RWPE2 (cell line): ENCODE data around the gene SLC24A3.

Experiments
- ATAC-seq: fragments of 200-7000 bp; cut with Tn5 transposase; 3 replicates; pipeline ENCODE4 v1.9.1; 2021; ENCODE audit warnings: low read depth
- DNase-seq: peaks from one replicate; pipeline ENCODE4 v3.0.0-alpha.2; 2020; ENCODE audit warnings: low spot score
- H3K27ac ChIP-seq: fragments of 450-650 bp; 2 replicates; pipeline ENCODE4 v1.5.1; 2017; ENCODE audit warnings: mild to moderate bottlenecking; ENCODE audit not compliant: poor library complexity, severe bottlenecking
- H3K27me3 ChIP-seq: fragments of 250-450 bp; sonication (Bioruptor Pico); 2 replicates; pipeline ENCODE4 v1.5.1; 2021; ENCODE audit warnings: mild to moderate bottlenecking, moderate library complexity; ENCODE audit not compliant: insufficient read depth, poor library complexity, severe bottlenecking
- H3K36me3 ChIP-seq: fragments of 250-450 bp; sonication (Bioruptor Pico); 2 replicates; pipeline ENCODE4 v1.5.1; 2020; ENCODE audit warnings: low read depth, mild to moderate bottlenecking, moderate library complexity
- H3K4me1 ChIP-seq: fragments of 250-450 bp; sonication (Bioruptor Pico); 2 replicates; pipeline ENCODE4 v1.5.1; 2021; ENCODE audit warnings: mild to moderate bottlenecking, moderate library complexity; ENCODE audit not compliant: insufficient read depth, poor library complexity, severe bottlenecking
- H3K4me3 ChIP-seq: fragments of 250-450 bp; sonication (Bioruptor Pico); 2 replicates; pipeline ENCODE4 v1.5.1; 2021; ENCODE audit warnings: mild to moderate bottlenecking, moderate library complexity; ENCODE audit not compliant: severe bottlenecking
- H3K9me3 ChIP-seq: fragments of 250-450 bp; sonication (Bioruptor Pico); 2 replicates; pipeline ENCODE4 v1.5.1; 2021; ENCODE audit warnings: mild to moderate bottlenecking, moderate library complexity; ENCODE audit not compliant: severe bottlenecking
- TF ChIP-seq, protein P1 (sequence below): fragments of 450-650 bp; IDR thresholded peaks from one replicate; pipeline ENCODE4 v1.5.1; 2017; ENCODE audit warnings: mild to moderate bottlenecking, moderate library complexity; ENCODE audit not compliant: poor library complexity, severe bottlenecking

The SLC24A3 gene

DNA sequence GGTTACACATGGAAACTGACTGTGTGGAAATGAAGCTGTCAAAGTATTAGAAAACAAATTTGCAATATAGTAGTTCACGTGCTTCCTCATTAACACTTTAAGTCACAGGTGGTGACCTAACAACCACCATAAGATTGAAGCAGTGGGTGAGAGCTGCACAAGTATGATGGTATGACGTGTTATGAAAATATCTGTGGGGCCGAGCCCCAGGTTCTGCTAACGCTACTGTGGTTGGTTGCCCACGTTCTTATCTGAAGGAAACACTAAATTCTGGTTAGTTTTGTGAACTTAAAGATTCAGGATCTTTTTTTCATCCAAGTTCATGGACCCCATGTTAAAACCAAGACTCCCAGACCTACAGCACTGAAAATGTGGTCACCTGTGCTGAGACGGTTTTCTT lies 302.6 kb downstream of the SLC24A3 start:
- no peak for ATAC-seq
- Histone ChIP-seq H3K9me3 (no peaks in the 10 kb centered on the region), H3K36me3 (no peaks in the 10 kb centered on the region), H3K4me3 (no peak overlapping the region), H3K27me3 (no peaks in the 10 kb centered on the region), H3K27ac (no peak overlapping the region), H3K4me1 (no peaks in the 10 kb centered on the region)
- no peak for DNase-seq
- TF ChIP-seq, protein P1, sequence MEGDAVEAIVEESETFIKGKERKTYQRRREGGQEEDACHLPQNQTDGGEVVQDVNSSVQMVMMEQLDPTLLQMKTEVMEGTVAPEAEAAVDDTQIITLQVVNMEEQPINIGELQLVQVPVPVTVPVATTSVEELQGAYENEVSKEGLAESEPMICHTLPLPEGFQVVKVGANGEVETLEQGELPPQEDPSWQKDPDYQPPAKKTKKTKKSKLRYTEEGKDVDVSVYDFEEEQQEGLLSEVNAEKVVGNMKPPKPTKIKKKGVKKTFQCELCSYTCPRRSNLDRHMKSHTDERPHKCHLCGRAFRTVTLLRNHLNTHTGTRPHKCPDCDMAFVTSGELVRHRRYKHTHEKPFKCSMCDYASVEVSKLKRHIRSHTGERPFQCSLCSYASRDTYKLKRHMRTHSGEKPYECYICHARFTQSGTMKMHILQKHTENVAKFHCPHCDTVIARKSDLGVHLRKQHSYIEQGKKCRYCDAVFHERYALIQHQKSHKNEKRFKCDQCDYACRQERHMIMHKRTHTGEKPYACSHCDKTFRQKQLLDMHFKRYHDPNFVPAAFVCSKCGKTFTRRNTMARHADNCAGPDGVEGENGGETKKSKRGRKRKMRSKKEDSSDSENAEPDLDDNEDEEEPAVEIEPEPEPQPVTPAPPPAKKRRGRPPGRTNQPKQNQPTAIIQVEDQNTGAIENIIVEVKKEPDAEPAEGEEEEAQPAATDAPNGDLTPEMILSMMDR, result no peak

DNA sequence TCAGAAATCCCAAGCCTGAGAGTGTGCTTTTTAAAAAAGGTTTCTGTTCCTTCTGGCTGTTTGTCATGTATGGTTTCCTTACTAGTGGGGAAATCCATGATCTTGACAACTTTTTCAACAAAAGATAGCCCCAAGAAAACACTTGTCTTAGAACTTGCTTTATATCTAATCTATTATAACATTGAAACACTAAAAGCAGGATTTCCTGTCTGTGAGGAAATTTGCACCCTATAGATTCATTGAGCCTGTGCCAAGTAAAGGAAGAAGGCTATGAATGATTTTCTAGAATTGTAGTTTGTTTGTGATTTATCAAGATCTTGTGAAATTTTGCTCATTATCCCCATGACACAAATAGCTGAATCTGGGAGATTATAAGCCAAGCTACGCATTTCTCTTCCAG lies 307.0 kb downstream of the SLC24A3 start:
- Histone ChIP-seq H3K4me1 (no peaks in the 10 kb centered on the region), H3K36me3 (no peaks in the 10 kb centered on the region), H3K9me3 (no peaks in the 10 kb centered on the region), H3K27me3 (no peaks in the 10 kb centered on the region), H3K27ac (no peak overlapping the region), H3K4me3 (no peak overlapping the region)
- no peak for ATAC-seq
- DNase-seq, result no peak
- TF ChIP-seq, protein P1, result no peak

DNA sequence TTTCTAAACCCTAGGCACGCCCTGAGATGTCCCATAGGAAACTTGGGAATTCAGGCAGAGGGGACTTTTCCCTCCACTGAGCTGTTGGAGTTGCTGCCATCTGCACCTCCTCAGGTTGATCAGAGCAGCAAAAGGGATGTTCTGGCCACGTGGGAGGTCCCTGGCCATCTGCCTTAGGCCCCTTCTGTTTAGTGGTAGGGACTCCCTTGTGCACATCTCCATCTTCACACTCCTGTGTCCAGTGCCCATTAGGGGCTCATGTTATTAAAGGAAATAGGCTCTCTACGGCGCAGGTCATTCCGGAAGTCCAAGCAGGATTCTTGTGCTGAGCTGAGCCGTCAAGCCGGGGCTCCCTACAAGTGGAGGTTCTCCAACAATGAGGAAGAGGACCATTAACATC lies 307.8 kb downstream of the SLC24A3 start:
- no peak for ATAC-seq
- Histone ChIP-seq H3K27ac (no peak overlapping the region), H3K9me3 (no peaks in the 10 kb centered on the region), H3K4me3 (no peak overlapping the region), H3K4me1 (no peaks in the 10 kb centered on the region), H3K27me3 (no peaks in the 10 kb centered on the region), H3K36me3 (no peaks in the 10 kb centered on the region)
- DNase-seq, result no peak
- TF ChIP-seq, protein P1, result no peak

DNA sequence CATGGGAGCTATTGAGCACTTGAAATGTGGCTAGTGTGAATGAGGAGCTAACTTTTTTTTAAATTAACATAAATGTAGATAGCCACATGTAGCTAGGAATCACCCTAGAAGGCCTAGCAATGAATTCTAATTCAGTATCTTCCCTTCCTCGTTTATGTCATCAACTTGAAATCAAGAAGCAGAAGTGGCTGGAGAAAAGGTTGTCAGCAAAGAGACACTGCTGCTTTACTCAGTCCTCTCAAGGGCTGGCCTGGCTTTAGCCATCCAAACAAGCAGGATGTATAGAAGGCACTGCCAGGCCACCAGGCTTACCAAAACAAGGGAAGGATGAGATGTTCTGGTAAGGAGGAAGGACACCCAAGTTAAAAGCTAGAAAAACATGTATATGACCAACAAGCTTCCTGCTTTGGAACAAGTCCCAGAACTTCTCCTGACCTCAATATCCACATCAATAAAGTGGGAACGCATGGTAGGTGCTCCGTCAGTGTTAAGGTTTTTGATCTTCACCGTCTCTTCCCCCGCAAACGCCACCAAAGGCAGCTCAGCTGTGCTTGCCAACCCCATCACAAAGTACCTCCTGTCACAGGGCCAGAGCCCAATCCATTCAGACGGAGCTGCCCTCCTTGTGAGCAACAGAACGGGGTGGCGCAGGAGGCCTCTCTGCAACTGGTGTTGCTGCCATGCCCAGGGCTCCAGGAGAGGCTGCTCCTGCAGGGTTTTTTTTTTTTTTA lies 309.8 kb downstream of the SLC24A3 start:
- no peaks in the 10 kb centered on the region for H3K4me1 ChIP-seq
- H3K9me3 ChIP-seq, result no peaks in the 10 kb centered on the region
- H3K4me3 ChIP-seq, result no peak overlapping the region
- no peak overlapping the region for H3K27ac ChIP-seq
- H3K27me3 ChIP-seq, result no peaks in the 10 kb centered on the region
- ATAC-seq, result no peak
- H3K36me3 ChIP-seq, result no peaks in the 10 kb centered on the region
- no peak for DNase-seq
- TF ChIP-seq, protein P1, result no peak

DNA sequence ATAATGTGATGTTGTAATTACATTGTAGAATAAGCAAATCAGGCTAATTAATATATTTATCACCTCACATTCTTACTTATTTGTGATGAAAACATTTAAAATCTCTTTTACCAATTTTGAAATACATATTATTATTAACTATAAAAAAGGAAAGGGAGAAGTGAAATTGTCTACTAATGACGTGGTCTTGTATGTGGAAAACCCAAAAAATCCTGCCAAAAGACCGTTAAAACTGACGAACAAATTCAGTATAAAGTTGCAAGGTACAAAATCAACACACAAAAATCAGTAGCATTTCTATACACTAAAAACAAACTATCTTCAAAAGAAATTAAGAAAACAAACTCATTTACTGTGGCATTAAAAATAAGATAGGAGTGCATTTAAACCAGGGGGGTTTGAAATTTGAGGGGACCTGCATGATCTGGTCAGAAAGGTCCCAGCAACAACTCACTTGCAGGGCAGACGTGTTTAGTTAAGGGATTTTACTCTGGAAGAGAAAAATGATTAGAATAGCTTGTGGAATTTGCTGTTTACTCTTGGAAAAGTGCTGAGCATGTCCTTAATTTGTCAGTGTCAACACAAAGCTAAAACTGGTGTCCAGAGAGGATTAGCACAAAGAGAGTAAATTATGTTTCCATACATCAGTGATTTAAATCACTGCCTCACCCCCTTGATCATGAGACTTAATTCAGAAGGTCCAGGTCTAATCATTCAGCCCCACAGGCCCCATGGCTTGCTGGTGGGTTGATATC lies 310.6 kb downstream of the SLC24A3 start:
- no peak for ATAC-seq
- TF ChIP-seq, protein P1, result no peak
- H3K27ac ChIP-seq, result no peak overlapping the region
- no peaks in the 10 kb centered on the region for H3K36me3 ChIP-seq
- DNase-seq, result no peak
- no peaks in the 10 kb centered on the region for H3K9me3 ChIP-seq
- no peak overlapping the region for H3K4me3 ChIP-seq
- H3K4me1 ChIP-seq, result no peaks in the 10 kb centered on the region
- H3K27me3 ChIP-seq, result no peaks in the 10 kb centered on the region
